Stimulated activated CD4-positive, alpha-beta T cell treated with anti-CD3 and anti-CD28 coated beads, Interleukin-12 subunit alpha, Interleukin-12 subunit beta, amount 100 ng/mL, for 4 hours (primary cell): ENCODE measurements around the gene FTHL17.

Experiments used
- DNase-seq: peaks from one replicate; pipeline ENCODE4 v3.0.0-alpha.2; 2020

Gene FTHL17

DNA sequence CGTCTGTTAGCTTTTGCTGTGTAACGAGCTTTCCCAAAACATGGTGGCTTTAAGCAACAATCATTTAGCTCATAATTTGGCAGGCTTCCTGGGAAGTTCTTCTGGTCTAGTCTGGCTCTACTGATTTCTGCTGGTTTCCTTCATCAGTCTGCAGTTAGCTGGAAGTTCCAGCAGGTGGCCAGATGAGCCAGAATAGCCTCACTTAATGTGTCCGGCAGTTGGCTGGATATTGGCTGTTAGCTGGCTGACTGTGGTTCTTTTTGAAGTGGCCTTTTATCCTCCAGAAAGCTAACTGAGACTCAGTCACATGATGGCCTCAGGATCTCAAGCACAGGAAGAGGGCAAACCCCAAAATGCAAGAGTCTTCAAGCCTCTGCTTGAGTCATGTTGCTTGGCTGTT, 34.9 kb downstream of the FTHL17 start:
- no peak for DNase-seq

DNA sequence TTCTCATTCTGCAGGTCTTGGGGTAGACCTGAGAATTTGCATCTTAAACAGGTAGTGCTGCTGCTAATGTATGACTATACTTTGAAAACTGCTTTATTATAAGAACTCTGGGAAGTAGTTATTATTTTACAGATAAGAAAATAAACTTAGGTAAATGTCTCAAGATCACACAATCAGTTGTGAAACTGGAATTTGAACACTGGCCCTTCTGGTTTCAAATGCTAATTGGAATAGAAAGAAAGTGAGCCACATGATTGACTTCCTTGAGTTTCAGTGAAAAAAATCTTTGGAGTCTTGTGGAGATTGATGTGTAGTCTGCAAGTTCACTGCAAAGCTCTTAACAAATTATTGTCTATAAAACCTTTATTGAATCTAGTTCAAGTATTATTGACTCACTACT, 44.5 kb downstream of the FTHL17 start:
- no peak for DNase-seq

DNA sequence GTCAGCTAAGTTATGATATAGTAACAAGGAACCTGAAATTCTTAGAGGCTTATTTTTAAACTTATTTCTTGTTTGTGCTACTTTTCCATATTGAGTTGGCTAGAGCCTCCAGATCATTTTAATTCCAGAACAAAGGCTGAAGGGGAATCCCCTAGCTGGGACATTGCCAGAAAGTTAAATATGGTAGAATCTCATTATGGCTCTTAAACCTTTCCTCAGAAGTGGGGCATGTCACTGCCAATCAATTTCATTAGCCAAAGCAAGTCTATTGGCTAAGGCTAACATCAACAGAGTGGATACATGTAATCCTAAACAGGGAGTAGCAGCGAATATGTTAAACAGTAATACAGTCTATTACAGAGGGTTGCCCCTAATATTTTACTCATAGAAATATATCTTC, 47.0 kb downstream of the FTHL17 start:
- DNase-seq: no peak

GRCh38 chrX:31021537-31021936, 50.3 kb downstream of the FTHL17 start:
- no peak for DNase-seq
